SKM-1 treated with dmso at 0.1 percent for 144 hours (cell line): ENCODE data around the gene EEA1.

Source experiments
- DNase-seq: peaks from one replicate; lab custom pipeline; 2025; ENCODE audit not compliant: unreplicated experiment; lab: John Stamatoyannopoulos, UW

Gene EEA1

GRCh38 chr12:92721130-92721529 lies 208.0 kb downstream of the EEA1 start:
- no peak for DNase-seq
